ENCODE measurements around the gene WDHD1. TPM values are rescaled to one million over a fixed set of nuclear protein-coding genes. Genes with fewer than 3 reads are reported as not detected.

Gene WDHD1
- total and polyA plus RNA-seq, 2 of the 4 experiments (the other 2 are of a cell fraction): 4.4 to 13.1 TPM

DNA sequence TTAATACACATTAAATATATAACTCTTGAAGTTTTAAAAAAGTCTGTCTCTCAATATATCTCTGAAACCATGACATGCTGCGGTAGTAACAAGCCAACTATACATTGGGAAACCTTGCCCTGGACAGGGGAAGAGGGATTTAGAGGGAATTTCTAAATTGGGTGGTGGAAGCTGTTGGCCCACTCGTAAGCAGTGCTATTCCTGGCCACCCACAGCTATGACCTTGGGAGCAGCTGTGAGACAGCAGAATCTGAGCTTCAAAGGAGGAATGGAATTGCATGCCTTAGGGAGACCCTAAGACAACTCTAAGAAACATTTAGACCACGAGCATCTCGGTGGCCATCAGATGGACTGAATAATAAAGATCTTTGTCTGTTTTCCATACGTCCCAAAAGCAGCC lies 108.5 kb downstream of the WDHD1 start:
- Histone ChIP-seq H3K4me3 (ENCODE audit: insufficient read depth, low read depth, low read length) (no peak overlapping the region), H4K91ac (ENCODE audit: insufficient read depth, low read depth, low read length) (no peak overlapping the region), H3K9me3 (ENCODE audit: control insufficient read depth, insufficient read depth, low read length) (no peaks in the 10 kb centered on the region), H3K79me1 (ENCODE audit: low read depth in 1 of 2, low read length in 2 of 2) (no peaks in the 10 kb centered on the region), H3K9me1 (ENCODE audit: insufficient read depth, low read length) (no peaks in the 10 kb centered on the region), H3K36me3 (ENCODE audit: control insufficient read depth, insufficient read depth, low read length) (no peaks in the 10 kb centered on the region), H3K23ac (ENCODE audit: low read depth, low read length) (no peak overlapping the region), H2BK15ac (ENCODE audit: low read depth, low read length) (no peak overlapping the region), H2BK120ac (ENCODE audit: low read depth, low read length) (no peak overlapping the region), H4K8ac (ENCODE audit: low read depth in 2 of 2, low read length in 2 of 2) (no peak overlapping the region), H3K18ac (ENCODE audit: low read depth, low read length) (no peak overlapping the region), H2AK5ac (ENCODE audit: low read depth, low read length) (no peak overlapping the region), H3K4me1 (ENCODE audit: control insufficient read depth, insufficient read depth, low read length) (no peaks in the 10 kb centered on the region; the same call in 1 of the 2 replicates), H3K4ac (ENCODE audit: low read depth, low read length) (no peak overlapping the region), H4K20me1 (ENCODE audit: insufficient read depth, low read length) (no peaks in the 10 kb centered on the region), H2AK9ac (replicated peaks; ENCODE audit: low read depth, low read length, poor library complexity) (no peak overlapping the region), H3K14ac (replicated peaks; ENCODE audit: low read depth, low read length) (no peak overlapping the region), H2BK20ac (ENCODE audit: low read depth, low read length) (no peak overlapping the region), H3K27ac (ENCODE audit: insufficient read depth, low read length) (no peak overlapping the region), H3K27me3 (ENCODE audit: control insufficient read depth, insufficient read depth, low read length) (no peaks in the 10 kb centered on the region), H2AFZ (replicated peaks; ENCODE audit: low read length, poor library complexity) (no peak overlapping the region), H2BK5ac (ENCODE audit: low read depth, low read length, poor library complexity, severe bottlenecking) (no peak overlapping the region), H3K9ac (ENCODE audit: low read depth, low read length) (no peak overlapping the region), H3K56ac (ENCODE audit: extremely low read depth, insufficient read depth, low read length) (no peak overlapping the region), H4K5ac (ENCODE audit: low read depth, low read length) (no peak overlapping the region), H3K4me2 (ENCODE audit: low read depth, low read length) (no peak overlapping the region)
- in situ Hi-C loops (cut with MboI; ENCODE audit: low sequenced_read_pairs) (no loop called here), dilution Hi-C loops (cut with HindIII; ENCODE audit: low sequenced_read_pairs, unreplicated experiment) (no loop called here), intact Hi-C loops (cut with micrococcal nuclease) (no loop called here)
- no CpG with 5 or more reads among the region's 5 CpGs for WGBS, 2 experiments (ENCODE audit: extremely low coverage in 2 of 2, insufficient read length in 1 of 2)
- no peak for ATAC-seq (ENCODE audit: low read depth)
- TF ChIP-seq CHD1 (IDR thresholded peaks at IDR 0.05; ENCODE audit: low read depth, low read length): no peak
- no peak for TF ChIP-seq MAZ (IDR thresholded peaks at IDR 0.05; ENCODE audit: borderline replicate concordance, low read depth, low read length)
- no peak for TF ChIP-seq RFX5 (IDR thresholded peaks at IDR 0.05; ENCODE audit: low read depth, low read length)
- TF ChIP-seq ELK1 (IDR thresholded peaks at IDR 0.05; ENCODE audit: borderline replicate concordance, low read depth, low read length): no peak
- no peak for TF ChIP-seq RCOR1 (IDR thresholded peaks at IDR 0.05; ENCODE audit: insufficient replicate concordance, low read length)
- no peak for TF ChIP-seq RAD21 (IDR thresholded peaks at IDR 0.05; ENCODE audit: low read length)
- no peak for TF ChIP-seq CEBPB (IDR thresholded peaks at IDR 0.05; ENCODE audit: low read depth, low read length)
- TF ChIP-seq, protein P1, sequence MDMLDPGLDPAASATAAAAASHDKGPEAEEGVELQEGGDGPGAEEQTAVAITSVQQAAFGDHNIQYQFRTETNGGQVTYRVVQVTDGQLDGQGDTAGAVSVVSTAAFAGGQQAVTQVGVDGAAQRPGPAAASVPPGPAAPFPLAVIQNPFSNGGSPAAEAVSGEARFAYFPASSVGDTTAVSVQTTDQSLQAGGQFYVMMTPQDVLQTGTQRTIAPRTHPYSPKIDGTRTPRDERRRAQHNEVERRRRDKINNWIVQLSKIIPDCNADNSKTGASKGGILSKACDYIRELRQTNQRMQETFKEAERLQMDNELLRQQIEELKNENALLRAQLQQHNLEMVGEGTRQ (IDR thresholded peaks at IDR 0.05; ENCODE audit: low read depth, low read length): no peak
- TF ChIP-seq MXI1 (IDR thresholded peaks at IDR 0.05; ENCODE audit: borderline replicate concordance, low read depth, low read length): no peak
- TF ChIP-seq BHLHE40 (IDR thresholded peaks at IDR 0.05; ENCODE audit: low read depth, low read length): no peak
- no peak for TF ChIP-seq NFE2L2 (IDR thresholded peaks at IDR 0.05; ENCODE audit: low read depth, low read length)
- TF ChIP-seq MAFK (IDR thresholded peaks at IDR 0.05; ENCODE audit: low read depth, low read length): no peak
- TF ChIP-seq SMC3 (IDR thresholded peaks at IDR 0.05; ENCODE audit: low read depth, low read length): no peak
- TF ChIP-seq POLR2A (IDR thresholded peaks at IDR 0.05; ENCODE audit: low read depth, low read length): no peak
- TF ChIP-seq, protein P2, sequence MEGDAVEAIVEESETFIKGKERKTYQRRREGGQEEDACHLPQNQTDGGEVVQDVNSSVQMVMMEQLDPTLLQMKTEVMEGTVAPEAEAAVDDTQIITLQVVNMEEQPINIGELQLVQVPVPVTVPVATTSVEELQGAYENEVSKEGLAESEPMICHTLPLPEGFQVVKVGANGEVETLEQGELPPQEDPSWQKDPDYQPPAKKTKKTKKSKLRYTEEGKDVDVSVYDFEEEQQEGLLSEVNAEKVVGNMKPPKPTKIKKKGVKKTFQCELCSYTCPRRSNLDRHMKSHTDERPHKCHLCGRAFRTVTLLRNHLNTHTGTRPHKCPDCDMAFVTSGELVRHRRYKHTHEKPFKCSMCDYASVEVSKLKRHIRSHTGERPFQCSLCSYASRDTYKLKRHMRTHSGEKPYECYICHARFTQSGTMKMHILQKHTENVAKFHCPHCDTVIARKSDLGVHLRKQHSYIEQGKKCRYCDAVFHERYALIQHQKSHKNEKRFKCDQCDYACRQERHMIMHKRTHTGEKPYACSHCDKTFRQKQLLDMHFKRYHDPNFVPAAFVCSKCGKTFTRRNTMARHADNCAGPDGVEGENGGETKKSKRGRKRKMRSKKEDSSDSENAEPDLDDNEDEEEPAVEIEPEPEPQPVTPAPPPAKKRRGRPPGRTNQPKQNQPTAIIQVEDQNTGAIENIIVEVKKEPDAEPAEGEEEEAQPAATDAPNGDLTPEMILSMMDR (conservative IDR thresholded peaks at IDR 0.05; ENCODE audit: low read depth, low read length): no peak
- TF ChIP-seq FOS (IDR thresholded peaks at IDR 0.05; ENCODE audit: low read depth, low read length): no peak
- CTCF ChIA-PET: interaction anchor here (0.5 to 0.6 kb wide), 2 partner anchors 48 to 1019 kb away, joined by 4 read pairs; no protein-coding TSS in a partner anchor
- no TSS peak for BruUV-seq (replicated peaks)
- POLR2A ChIA-PET (ENCODE audit: unreplicated experiment): no interaction called here
- DNase-seq: no peak

Measured in IMR-90 (cell line).